K562 treated with DMSO at 1 percent for 4 hours (cell line): ENCODE measurements around the gene MGAT4D. TPM values are rescaled to one million over a fixed set of nuclear protein-coding genes. Genes with fewer than 3 reads are reported as not detected.

Source experiments
- total RNA-seq: library from RNA; unstranded; fragments of 300-600 nt; gene quantifications from 2 replicates; pipeline ENCODE4 v1.2.3, GENCODE V29; 2022; ENCODE audit not compliant: insufficient read depth

The MGAT4D gene
- total RNA-seq: not detected in 2 replicates

DNA sequence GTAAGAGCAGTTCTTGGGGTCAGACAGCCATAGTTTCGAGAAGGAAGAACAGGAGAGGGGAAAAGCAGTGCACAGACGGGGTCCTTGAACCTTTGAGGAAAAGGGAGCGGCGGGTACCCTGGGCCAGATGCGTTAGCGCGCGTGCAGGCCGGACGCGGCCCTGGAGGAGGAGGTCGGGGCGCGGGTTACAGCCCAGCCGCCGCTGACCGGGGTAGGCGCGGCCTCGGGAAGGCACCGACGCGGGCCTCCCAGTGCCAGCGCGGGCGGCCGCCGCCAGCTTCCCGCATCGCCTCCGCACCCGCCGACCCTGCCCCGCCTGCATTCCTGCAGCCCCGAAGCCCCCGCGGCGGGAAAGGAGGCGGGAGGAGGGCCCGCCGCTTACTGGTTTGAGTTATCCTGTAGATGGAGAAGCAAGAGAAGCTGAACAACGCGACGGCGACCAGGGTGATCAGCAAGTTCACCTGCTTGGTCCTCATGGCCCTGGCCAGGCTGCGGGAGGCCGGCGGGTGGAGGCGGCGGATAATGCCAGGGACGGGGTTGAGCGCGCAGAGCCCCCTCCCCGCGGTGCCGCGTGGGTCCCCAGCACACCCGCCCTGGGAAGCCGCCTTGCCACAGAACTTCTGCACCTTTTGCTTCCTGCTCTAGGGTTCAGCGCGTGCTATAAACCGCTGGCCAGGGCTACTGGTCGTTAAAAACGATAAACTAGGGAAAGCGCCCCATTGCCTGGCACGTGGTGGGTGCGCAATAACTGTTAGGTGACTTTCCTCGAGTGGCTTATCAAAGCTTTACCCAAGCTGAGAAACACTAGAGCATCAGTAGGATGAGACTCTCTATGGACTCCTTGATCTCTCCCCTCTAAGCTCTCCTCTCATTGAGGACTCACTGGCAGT, at the start of gene MGAT4D:
MGAT4D (minus strand) TSS at position 547 of the 890 bp plus-strand sequence; CDS start at position 476, 71 bp downstream.

GRCh38 chr4:140523857-140524742, 26.0 kb upstream of the MGAT4D start, which contains the start of gene ELMOD2:
ELMOD2 (plus strand) TSS chr4:140524168; CDS start chr4:140525429, 1,261 bp downstream.

DNA sequence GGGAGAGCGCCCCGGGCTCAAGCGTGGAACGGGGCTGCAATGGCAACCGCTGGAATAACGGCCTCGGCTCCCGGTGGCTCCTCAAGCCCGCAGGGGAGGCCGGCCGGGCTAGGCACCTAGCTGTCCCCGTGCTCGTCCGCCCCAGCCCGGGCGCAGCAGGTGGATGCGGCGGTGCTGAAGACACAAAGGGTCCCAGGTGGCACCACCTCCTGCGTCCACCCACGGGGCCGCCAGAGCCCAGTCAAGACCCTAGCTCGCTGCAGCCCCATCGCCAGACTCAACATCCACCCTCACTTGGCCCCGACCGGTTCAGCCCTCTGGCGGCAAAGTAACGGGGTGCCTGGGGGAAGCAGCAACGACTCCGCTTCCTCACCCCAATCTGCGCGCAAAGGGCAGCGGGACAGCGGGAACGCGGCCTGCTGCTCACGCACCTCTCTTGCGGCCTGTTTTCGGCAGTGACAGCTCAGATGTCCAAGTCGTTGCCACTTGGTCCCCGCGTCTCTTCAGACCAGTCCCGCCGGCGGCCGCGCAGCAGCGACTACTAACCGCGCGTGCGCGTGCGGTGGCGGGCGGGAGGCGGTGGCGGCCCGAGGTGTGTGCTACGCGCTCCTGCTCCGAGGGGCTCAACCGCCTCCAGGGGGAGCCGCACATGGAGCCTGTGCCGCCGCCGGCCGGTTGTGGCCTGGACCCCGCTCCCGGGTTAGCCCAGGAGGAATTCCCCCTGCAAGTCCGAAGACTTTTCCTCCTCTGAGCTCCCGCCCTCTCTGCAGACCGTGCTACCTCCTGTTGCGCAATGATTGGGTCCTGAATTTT, 70.8 kb downstream of the MGAT4D start, which contains the start of gene CLGN:
CLGN (minus strand) TSS at position 543 of the 813 bp plus-strand sequence. CDS start 14,570 bp downstream, outside the sequence.

Other genes with a start within 250 kb of the MGAT4D start
- gene SCOC, start 124.6 kb downstream of the MGAT4D start, total RNA-seq: 21.2 and 21.6 TPM in 2 replicates
- 9.2 and 24.1 TPM in 2 replicates for gene CLGN, start 70.6 kb downstream of the MGAT4D start, total RNA-seq
- 7.6 and 16.7 TPM in 2 replicates for gene ELMOD2, start 25.9 kb upstream of the MGAT4D start, total RNA-seq
- not detected in 2 replicates for gene UCP1, start 70.7 kb upstream of the MGAT4D start, total RNA-seq